ENCODE measurements around the gene FIBP.

The FIBP gene

DNA sequence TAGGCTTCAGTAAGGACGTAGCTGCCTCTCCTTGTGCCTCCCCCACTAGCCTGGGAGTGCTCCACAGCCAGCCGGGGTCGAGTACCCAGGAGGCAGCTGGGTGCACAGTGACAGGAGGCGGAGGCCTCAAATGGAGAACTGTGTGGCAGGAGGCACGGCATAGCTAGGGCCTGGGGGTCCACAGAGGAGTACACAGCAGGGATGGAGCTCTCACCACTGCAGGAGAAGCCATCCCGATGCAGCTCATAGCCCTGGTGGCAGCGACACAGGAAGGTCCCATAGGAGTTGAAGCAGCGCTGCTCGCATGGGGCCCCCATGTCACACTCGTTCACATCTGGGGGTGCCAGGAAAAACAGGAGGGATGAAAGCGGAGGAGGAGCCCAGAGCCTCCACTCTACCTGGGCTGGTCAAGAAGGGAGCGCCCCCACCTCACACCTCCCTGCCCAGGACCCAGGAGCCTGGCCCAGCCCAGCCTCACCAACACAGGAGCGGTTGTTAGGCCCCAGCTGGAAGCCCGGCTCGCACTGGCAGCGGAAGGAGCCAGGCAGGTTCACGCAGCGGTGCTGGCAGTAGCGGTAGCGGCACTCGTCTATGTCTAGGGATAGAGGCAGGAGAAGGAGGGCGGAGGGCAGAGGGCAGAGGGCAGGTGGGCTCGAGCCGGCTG is 18.5 kb downstream of the FIBP start:
- no peak for DNase-seq

DNA sequence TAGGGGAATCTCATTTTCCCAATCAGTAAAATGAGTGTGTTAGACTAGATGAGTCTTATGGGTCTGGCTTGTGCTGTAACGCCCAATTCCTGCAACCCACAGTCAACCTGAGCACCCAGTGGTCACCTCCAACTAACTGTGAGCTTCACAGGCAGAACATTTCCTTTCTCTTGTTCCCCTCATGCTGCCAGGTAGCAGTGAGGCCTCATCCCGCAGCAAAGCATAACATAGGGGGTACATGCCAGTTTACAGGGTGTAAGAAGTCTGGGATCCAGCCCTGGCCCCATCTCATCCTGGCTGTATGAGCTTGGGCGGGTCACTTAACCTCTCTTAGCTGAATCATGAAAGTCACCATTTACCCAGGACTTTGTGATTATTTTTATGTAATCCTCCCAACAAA is 19.4 kb downstream of the FIBP start:
- no peak for DNase-seq

DNA sequence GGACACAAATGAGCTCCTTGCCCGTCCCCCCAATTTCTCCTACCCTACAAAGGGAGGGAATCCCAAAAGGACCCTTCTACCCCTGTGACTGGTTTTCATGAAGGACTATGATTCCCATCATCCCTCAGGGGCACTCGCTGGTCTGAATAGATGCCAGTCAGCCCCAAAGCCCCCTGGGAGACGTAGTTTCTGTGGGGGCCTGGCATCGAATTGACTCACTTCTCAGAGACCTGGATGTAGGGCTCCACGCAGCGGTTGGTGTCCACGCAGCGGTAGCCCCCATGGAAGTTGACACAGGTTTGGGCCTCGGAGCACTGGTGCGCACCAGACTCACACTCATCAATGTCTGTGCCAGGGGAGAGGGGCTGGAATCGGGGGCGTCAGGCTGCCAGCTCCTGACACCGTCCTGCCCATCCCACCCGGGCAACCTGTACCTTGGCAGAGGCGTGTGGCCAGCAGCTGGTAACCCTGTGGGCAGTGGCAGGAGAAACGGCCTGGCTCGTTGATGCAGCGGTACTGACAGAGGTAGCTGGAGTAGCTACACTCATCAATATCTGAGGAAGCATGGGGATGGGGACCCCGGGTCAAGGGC is 20.1 kb downstream of the FIBP start:
- no peak for DNase-seq

DNA sequence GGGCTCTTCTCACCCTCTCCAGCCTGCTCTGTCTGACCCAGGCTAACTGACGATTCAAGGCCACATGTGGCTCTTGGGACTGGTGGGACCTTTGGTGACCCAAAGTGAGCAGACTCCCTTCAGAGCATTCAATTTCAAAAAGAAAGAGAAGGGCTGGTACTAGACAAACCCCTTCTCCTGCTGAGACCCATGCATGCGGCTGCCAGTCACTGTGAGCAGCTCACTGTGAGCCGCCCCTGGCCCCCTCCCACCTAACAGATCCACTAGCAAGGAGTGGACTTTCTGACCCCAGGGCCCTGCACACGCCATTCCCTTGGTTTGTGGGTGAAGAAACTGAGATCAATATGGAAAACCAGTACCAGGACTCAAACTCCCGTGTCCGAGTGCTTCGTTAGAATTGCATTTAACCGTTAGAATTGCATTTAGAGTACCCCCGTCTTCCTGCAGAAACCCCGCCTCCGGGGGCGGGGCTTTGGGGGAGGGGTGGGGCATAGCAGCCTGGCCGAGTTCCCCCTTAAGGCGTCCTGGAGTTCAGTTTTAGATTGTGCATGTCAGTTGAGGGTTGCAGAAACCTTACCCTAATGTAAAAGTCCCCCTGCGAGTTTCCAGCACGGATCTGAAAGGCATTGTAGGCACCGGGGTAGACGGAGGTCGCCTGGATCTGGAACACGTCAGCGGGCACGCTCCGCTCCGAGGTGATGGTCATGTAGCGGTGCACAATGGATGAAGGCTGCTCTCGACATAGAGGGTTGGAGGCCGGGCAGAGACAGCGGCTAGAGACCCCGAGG is 20.8 kb downstream of the FIBP start:
- no peak for DNase-seq

DNA sequence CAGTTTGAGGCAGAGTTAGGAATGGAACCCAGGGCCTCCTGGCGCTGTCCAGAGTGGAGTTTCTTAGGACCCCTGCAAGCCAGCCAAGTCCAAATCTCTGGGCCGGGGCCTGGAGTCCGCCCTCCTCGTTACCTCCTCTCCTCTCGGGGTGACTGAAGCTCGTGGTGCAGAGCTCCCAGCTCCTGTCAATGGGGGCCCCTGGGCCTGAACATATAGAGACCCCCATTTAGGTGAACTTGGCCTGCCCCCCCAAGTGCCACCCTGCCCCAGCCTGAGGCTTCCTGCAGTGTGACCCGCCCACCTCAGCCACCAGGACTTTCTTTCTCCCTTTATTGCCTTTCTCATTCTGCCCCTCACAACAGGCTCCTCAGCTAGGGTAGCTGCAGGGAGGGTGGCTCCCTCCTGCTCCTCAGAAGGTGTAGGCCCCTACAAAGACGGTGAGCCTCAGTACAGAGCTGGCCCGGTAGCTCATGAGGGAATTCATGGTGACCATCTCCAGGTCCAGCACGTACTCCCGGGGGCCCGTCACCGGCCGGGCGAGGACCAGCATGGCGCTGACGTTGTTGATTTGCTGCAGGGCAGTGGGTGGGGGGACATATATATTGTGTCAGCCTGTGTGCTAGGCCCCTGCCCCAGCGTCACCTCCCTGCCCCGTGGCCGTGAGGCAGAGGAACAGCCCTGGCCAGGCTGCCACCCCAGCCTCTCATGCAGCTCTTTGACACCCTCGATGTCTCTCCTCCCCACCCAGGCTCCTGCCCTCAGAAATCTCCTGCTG is 21.6 kb downstream of the FIBP start:
- DNase-seq, result no peak

DNA sequence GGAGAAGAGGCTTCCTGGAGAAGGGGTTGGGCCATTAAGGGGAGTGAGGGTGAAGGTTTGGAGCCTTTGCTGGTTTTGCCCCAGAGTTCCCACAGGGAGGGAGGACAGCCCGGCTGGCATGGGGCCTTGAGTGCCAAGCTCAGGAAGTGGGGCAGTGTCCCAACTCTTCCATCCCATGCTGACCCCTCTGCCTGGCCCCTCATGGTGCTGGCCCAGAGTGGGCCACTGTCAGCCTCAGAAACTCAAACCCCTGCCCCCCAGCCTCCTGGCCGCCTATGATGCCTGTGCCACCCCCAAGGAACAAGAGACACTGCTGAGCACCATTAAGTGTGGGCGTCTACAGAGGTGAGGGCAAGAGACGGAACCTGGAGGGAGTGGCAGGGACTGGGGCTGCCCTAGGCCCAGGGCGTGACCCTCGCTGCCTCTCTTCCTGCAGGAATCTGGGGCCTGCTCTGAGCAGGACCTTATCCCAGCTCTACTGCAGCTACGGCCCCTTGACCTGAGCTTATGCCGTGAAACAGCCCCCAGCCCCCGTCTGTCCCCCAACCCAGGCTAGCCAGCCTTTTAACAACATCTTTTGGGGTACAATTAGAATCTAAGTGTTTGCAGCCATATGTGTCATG is 22.6 kb downstream of the FIBP start:
- DNase-seq, result no peak

DNA sequence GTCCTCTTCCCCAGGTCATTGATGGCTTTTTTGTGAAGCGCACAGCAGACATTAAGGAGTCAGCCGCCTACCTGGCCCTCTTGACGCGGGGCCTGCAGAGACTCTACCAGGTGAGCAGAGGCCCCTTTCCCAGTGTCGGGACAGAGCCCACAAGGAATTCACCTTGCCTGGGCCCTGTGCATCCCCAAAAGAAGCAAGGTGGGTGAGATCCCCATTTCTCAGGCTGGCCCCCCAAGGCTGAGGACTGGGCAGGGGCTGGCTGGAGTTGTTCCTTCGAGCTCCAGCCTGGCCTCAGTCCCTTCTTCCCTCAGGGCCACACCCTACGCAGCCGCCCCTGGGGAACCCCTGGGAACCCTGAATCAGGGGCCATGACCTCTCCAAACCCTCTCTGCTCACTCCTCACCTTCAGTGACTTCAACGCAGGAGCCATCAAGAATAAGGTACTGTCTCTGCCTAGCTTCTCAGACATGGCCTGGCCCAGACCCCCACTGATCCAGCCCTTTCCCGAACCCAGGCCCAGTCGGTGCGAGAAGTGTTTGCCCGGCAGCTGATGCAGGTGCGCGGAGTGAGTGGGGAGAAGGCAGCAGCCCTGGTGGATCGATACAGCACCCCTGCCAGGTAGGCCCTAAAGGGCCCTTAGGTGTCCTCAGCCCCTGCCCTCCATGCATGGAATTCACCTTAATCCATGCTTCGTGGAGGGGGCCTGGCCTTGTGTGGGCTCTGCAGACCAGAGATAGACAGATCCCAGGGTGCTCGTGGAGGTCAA is 23.4 kb downstream of the FIBP start:
- no peak for DNase-seq

DNA sequence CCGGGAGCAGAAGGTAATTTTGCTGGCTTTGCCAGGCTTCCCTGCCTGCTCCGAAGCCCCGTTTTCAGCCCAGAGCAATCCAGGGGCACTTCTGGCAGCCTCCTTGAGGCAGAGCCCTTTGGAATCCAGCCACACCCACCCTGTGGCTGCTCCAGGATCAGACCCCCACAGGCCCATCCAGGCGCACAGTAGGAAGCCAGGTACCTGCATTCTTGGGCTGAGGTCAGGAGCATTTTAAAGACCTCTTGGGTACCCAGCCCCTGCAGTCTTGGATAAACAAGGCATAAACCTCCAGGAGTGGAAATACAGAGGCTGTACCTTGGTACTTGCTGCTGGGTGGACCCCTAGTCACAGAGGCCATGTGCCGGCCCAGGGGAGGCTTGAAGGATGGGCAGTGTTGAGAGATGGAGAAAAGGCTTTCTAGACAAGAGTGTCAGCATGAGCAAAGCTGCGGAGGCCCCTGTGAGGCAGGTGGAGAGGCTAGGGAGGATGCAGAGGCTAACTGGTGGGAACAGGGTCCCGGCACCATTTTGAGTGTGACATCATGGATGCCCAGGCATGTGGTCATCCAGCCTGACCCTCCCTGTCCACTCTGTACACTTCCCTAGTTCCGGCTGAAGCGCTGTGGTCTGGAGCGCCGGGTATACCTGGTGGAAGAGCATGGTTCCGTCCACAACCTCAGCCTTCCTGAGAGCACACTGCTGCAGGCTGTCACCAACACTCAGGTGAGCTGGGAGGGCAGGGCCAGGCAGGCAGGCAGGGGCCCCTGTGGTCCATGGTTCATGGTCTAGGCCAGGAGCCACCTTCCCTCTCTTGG is 24.2 kb downstream of the FIBP start:
- DNase-seq, result no peak

DNA sequence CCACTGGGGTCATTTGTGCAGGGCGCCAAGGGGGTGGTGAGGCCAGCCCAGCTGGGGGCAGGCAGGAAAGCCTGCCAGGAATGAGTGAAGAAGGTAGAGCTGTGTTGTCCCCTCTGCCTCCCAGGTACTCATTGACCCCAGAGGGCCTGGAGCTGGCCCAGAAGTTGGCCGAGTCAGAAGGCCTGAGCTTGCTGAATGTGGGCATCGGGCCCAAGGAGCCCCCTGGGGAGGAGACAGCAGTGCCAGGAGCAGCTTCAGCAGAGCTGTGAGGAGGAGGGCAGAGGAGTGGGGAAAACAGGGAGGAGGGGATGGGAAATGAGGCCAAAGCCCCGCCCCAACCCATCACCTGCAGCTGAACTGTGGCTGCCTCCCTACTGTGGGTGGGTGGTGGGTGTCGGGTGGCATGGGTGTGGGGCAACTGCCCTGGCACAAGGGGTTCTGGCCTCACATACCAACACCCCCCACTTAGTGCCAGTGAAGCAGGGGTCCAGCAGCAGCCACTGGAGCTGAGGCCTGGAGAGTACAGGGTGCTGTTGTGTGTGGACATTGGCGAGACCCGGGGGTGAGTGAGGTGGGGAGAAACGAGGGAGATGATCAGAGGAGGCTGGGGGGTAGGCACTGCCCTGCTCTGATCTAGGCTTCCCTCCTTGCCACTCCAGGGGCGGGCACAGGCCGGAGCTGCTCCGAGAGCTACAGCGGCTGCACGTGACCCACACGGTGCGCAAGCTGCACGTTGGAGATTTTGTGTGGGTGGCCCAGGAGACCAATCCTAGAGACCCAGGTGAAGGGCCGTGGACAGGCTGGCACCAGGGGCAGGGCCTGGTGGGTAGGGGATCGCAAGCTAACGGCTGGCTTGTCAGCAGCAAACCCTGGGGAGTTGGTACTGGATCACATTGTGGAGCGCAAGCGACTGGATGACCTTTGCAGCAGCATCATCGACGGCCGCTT is 25.1 kb downstream of the FIBP start:
- DNase-seq, result no peak

DNA sequence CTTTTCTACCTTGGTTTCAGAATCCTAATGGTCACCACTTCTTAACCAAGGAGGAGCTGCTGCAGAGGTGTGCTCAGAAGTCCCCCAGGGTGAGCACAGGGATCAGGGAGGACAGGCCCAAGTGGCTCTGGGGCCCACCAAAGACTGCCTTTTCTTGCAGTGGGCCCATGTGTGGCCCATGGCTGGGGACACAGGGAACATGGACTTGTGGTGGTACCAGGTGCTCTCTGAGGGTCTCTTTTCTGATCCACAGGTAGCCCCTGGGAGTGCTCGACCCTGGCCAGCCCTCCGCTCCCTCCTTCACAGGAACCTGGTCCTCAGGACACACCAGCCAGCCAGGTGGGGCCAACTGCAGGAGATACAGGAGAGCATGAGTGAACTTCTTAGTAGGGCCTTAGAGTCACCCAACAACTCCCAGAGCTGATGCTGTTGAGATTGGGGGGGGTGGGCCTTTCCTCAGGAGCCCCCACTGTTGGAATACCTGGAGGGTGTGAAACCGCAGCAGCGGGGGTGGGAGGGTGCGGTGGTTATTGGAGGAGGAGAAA is 26.0 kb downstream of the FIBP start:
- DNase-seq, result no peak

DNA sequence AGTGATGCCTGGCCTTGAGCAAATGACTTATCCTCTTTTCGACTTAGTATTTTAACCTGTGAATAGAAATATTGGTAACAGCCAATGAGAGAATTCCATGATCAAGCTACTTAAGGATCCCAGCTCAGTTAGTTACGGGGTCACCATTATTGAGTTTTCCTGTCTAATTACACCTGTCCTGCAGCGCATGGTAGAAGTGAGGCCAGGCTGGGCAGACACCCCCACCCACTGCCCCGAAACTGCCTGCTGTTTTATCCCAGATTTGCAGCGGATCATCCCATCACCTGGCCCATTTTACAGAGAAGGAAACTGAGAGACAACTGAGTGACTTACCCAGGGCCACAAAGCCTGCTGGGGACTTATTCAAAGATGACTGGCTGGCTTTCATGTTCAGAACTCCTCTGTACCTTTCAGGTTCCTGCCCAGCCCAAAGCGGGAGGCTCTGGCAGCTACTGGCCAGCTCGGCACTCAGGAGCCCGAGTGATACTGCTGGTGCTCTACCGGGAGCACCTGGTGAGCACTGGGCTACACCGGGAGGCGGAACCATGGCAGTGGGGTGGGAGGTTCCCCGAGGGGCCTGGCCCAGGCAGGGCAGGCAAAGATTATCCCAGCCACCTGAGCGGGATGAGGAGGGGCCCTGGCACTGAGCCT is 26.6 kb downstream of the FIBP start:
- DNase-seq, result no peak

DNA sequence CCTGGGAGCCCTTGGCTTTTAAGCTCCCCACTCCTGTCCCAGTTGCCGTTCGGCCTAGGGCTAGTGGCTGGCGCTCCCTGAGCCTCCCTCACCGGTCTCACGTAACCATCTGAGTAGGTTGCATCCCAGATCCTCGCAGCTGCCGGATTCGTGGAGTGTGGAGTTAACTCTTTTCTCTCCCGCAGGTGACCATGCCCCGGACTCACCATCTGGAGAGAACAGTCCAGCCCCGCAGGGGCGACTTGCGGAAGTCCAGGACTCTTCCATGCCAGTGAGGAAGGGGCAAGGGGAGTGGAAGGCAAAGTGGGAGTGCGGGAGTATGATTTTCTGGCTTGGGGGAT is 27.1 kb downstream of the FIBP start:
- no peak for DNase-seq

DNA sequence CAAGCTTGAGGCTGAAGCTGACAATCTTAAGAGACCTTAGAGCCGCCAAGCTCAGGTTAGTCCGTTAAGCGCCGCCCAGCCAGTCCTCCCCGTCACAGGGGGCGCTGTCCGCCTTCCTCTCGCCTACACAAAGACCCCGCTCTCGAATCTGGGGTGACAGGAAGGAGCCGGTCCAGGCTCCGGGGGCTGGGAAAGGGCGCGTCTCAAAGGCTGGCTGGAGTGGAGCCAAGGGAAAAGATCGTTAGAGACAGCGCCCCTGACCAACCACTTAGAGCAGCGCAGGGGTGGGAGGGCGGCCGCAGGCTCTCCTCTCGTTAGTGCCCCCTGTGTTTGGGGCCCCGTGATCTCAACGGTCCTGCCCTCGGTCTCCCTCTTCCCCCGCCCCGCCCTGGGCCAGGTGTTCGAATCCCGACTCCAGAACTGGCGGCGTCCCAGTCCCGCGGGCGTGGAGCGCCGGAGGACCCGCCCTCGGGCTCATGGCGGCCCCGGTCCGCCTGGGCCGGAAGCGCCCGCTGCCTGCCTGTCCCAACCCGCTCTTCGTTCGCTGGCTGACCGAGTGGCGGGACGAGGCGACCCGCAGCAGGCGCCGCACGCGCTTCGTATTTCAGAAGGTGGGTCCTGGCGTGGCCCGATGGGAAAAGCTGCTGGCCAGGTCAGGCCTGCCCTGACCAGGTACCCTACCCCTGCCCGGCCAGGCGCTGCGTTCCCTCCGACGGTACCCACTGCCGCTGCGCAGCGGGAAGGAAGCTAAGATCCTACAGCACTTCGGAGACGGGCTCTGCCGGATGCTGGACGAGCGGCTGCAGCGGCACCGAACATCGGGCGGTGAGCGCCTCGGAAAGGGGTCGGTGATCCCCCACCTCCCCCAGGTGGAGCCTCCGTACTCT is 27.8 kb downstream of the FIBP start, which contains the start of gene MUS81:
TSS of gene MUS81 (plus strand) at position 156 of the 887 bp plus-strand sequence. CDS start at position 477, 321 bp downstream.
- DNase-seq, result peak; percentile 90 to 92

DNA sequence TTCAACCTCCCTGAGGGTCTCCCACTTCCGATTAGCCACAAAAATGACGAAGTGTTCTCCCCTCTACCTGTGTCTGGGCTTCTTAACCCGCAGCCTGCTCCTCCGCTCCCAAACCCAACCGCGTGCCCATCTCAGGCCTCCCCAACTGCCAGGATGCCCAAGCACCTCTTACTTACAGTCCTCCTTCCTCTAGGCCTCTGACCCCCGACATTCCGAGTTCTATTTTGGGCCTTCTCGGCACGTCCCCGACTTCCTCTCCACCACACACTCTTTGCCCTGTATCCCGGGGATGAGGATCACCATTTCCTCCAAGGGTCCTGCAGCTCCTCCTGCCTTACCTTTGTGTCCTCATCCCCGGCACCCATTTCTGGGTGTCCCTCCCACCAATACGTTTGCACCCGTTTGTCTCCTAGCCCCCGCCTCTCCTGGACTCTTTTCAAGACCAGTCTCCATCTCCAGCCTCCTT is 28.4 kb downstream of the FIBP start:
- no peak for DNase-seq

DNA sequence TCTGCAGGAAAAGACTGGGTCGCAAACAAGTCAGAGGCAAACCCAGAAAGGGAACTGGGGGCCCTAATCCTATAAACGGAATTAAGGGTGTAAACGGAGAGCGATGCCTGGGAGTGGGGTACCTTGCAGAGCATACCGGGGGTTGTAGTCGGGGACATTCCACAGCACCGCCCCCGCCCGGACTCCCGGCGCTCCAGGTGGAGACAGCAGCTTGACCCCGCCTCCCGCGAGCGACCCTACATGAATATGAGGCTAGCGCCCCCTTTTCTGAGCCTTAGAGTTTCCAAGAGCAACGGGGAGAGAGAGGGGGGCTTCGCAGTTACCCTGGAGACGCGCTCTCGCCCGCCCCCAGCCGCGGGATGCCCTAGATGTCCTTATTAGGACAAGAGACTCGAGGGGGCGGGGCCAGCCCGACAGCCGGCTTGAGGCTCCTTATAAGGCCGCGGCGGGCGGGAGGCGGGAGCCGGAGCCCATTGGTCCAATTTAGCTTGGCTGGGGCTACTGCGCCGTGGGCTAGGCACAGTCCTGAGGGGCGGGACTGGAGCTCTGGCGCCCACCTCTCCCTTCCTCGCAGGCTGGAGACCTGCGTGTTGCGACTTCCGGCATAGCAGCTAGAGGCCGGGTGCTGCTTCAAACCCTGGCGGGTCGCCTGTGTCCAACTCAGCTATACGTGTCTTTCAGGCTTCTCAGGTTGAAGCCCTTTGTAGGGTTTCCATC is 29.0 kb downstream of the FIBP start:
- peak; percentile 90 to 96 for DNase-seq

DNA sequence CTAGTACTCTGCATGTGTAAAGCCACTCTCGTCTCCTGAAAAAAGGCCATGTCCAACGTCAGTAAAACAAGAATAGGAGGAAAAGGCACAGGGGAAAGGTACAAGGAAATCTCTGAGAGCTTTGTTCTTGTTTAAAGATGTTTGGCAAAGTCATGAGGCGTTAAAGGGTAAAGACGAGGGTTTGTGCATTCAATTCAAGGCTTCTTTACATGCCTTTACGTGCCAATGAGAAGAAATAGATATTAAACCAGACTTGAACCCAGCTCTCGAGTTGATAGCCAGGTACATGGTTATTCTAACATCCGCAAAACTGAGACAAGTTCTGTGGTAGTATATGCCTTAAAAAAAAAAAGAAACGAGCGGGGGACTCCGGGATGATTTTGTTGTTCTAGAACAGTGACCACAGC is 29.6 kb downstream of the FIBP start:
- no peak for DNase-seq
